ENCODE results near the gene GALNT9.

DNA sequence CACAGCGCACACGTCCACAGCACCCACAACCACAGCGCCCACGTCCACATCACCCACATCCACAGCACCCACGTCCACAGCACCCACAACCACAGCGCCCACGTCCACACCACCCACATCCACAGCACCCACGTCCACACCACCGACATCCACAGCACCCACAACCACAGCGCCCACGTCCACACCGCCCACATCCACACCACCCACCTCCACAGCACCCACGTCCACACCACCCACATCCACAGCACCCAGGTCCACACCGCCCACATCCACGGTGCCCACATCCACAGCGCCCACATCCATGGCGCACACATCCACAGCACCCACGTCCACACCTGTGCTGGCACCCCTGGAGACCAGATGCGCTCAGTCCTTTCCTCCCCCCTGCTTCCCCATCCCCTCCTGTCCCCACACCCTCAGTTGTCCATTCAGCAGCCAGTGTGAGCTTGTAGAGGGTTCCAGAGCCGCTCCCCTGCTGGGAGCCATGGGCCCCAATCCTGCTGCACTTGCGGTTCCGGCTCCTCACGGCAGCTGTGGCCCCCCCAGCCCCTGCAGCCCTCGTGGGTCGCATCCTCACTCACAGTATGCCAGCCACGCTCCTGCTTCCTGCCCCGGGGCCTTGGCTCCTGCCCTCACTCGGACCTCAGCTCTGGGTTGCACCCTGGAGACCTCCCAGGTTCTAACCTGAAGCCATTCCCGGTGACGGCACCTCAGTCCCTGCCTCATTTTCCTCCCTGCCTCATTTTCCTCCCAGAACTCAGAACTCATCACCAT, 37.8 kb downstream of the GALNT9 start:
- TF ChIP-seq RCOR1 (IDR thresholded peaks at IDR 0.05; ENCODE audit: low read length) (no peak), TAF1 (IDR thresholded peaks at IDR 0.05; ENCODE audit: borderline replicate concordance, low read depth, low read length) (no peak), RAD21 (IDR thresholded peaks at IDR 0.05; ENCODE audit: low read length) (no peak), USF2 (IDR thresholded peaks at IDR 0.05; ENCODE audit: borderline replicate concordance, low read depth, low read length) (no peak), JUND (IDR thresholded peaks at IDR 0.05) (no peak), SIN3A (IDR thresholded peaks at IDR 0.05; ENCODE audit: borderline replicate concordance, low read depth, low read length) (no peak), RXRA (IDR thresholded peaks at IDR 0.05; ENCODE audit: borderline replicate concordance, low read depth) (no peak), YY1 (IDR thresholded peaks at IDR 0.05; ENCODE audit: low read depth) (no peak), EZH2phosphoT487 (IDR thresholded peaks at IDR 0.05; ENCODE audit: borderline replicate concordance, low read depth) (no peak), FOXM1 (IDR thresholded peaks at IDR 0.05; ENCODE audit: low read depth) (no peak)
- TF ChIP-seq, protein P1, sequence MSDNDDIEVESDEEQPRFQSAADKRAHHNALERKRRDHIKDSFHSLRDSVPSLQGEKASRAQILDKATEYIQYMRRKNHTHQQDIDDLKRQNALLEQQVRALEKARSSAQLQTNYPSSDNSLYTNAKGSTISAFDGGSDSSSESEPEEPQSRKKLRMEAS (IDR thresholded peaks at IDR 0.05; ENCODE audit: low read depth): no peak
- TF ChIP-seq, protein P2, sequence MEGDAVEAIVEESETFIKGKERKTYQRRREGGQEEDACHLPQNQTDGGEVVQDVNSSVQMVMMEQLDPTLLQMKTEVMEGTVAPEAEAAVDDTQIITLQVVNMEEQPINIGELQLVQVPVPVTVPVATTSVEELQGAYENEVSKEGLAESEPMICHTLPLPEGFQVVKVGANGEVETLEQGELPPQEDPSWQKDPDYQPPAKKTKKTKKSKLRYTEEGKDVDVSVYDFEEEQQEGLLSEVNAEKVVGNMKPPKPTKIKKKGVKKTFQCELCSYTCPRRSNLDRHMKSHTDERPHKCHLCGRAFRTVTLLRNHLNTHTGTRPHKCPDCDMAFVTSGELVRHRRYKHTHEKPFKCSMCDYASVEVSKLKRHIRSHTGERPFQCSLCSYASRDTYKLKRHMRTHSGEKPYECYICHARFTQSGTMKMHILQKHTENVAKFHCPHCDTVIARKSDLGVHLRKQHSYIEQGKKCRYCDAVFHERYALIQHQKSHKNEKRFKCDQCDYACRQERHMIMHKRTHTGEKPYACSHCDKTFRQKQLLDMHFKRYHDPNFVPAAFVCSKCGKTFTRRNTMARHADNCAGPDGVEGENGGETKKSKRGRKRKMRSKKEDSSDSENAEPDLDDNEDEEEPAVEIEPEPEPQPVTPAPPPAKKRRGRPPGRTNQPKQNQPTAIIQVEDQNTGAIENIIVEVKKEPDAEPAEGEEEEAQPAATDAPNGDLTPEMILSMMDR (IDR thresholded peaks at IDR 0.05): no peak

Data from SK-N-SH (cell line).